Caco-2 (cell line): ENCODE data around the gene KDM6B. TPM values are rescaled to one million over a fixed set of nuclear protein-coding genes. Genes with fewer than 3 reads are reported as not detected.

Experiments used
- BruUV-seq: library from RNA; stranded (reverse); fragments of 400-500 nt; replicated peaks from 2 replicates; lab custom pipeline; 2021; lab: Mats Ljungman, UMichigan
- CTCF ChIA-PET: fragments of 300-600 bp; sonication (Branson Sonifier 250); formaldehyde crosslinking; loops from one replicate; lab custom pipeline; 2022; ENCODE audit warnings: antibody characterized with exemption; lab: Charles Lee
- POLR2A ChIA-PET: fragments of 300-600 bp; sonication (Branson Sonifier 250); formaldehyde crosslinking; loops from one replicate; lab custom pipeline; 2022; ENCODE audit warnings: antibody characterized with exemption; lab: Charles Lee
- DNase-seq, 2 experiments: peaks; one replicate each; pipeline versions ENCODE4 v3.0.0 to v3.0.0-alpha.2; 2020 to 2022
- H3K27me3 ChIP-seq: replicated peaks from 2 replicates; pipeline ENCODE4 v1.6.0; 2011; ENCODE audit warnings: low read length; ENCODE audit not compliant: control insufficient read depth, insufficient read depth
- H3K36me3 ChIP-seq: 2 replicates; pipeline ENCODE4 v1.5.1; 2011; ENCODE audit warnings: low read length; ENCODE audit not compliant: control insufficient read depth, insufficient read depth
- H3K4me1 ChIP-seq: fragments of 250-450 bp; sonication (Bioruptor Pico); 2 replicates; pipeline ENCODE4 v1.5.1; 2020; ENCODE audit warnings: mild to moderate bottlenecking
- H3K4me3 ChIP-seq: 2 replicates; pipeline ENCODE4 v1.5.1; 2011; ENCODE audit warnings: low read depth, mild to moderate bottlenecking, control low read depth, low read length
- H3K9me3 ChIP-seq: fragments of 250-450 bp; sonication (Bioruptor Pico); 2 replicates; pipeline ENCODE4 v1.5.1; 2020; ENCODE audit warnings: mild to moderate bottlenecking, moderate library complexity
- H3K27ac Mint-ChIP-seq: one replicate; pipeline ENCODE4 v1.8.0; 2022; ENCODE audit warnings: mixed read lengths; ENCODE audit not compliant: unreplicated experiment
- H3K27me3 Mint-ChIP-seq: one replicate; pipeline ENCODE4 v1.8.0; 2022; ENCODE audit warnings: mixed read lengths; ENCODE audit not compliant: insufficient read depth, unreplicated experiment
- H3K36me3 Mint-ChIP-seq: one replicate; pipeline ENCODE4 v1.8.0; 2022; ENCODE audit warnings: mild to moderate bottlenecking, mixed read lengths; ENCODE audit not compliant: insufficient read depth, unreplicated experiment
- H3K4me1 Mint-ChIP-seq: one replicate; pipeline ENCODE4 v1.8.0; 2022; ENCODE audit warnings: low read depth, mixed read lengths; ENCODE audit not compliant: unreplicated experiment
- H3K4me3 Mint-ChIP-seq: one replicate; pipeline ENCODE4 v1.8.0; 2022; ENCODE audit warnings: mild to moderate bottlenecking, moderate library complexity, mixed read lengths; ENCODE audit not compliant: unreplicated experiment
- H3K9me3 Mint-ChIP-seq: one replicate; pipeline ENCODE4 v1.8.0; 2022; ENCODE audit warnings: mixed read lengths; ENCODE audit not compliant: unreplicated experiment
- CTCF ChIP-seq, 2 experiments: fragments of 200-600 bp in 1 of 2; IDR thresholded peaks; 1 replicate in 1 of 2; 2 replicates in 1 of 2; pipeline versions ENCODE4 v1.5.1 to v1.8.0; 2011 to 2022; ENCODE audit warnings: antibody characterized with exemption in 1 of 2, control low read depth in 1 of 2, inconsistent platforms in 1 of 2, low read depth in 1 of 2, low read length in 1 of 2, mild to moderate bottlenecking in 1 of 2, moderate library complexity in 1 of 2; ENCODE audit not compliant: insufficient read depth in 1 of 2, severe bottlenecking in 1 of 2, unreplicated experiment in 1 of 2
- intact Hi-C: fragments of 100-400 bp; cut with micrococcal nuclease; formaldehyde crosslinking; loops from one replicate; pipeline ENCODE4 v1.10.0; 2022; ENCODE audit not compliant: unreplicated experiment
- total RNA-seq: library from RNA; stranded (reverse); gene quantifications from 2 replicates; pipeline ENCODE4 v1.2.3, GENCODE V29; 2022

The KDM6B gene
- total RNA-seq, 1 experiment from 2014 or later: 27.9 TPM

- no peak for DNase-seq
- H3K36me3 Mint-ChIP-seq: no peaks in the 10 kb centered on the region
- TF ChIP-seq CTCF (IDR thresholded peaks at IDR 0.05; ENCODE audit: insufficient read depth in 1 of 2, low read depth in 1 of 2, low read length in 1 of 2, severe bottlenecking in 1 of 2, unreplicated experiment in 1 of 2): no peak
- no peak overlapping the region for H3K4me3 ChIP-seq
- no TSS peak for BruUV-seq
- H3K4me3 Mint-ChIP-seq: no peak overlapping the region
- H3K27me3 ChIP-seq: no peaks in the 10 kb centered on the region
- no peaks in the 10 kb centered on the region for H3K27me3 Mint-ChIP-seq
- no peaks in the 10 kb centered on the region for H3K9me3 ChIP-seq
- intact Hi-C loops: no loop called here
- no peaks in the 10 kb centered on the region for H3K36me3 ChIP-seq
- H3K9me3 Mint-ChIP-seq: no peaks in the 10 kb centered on the region
- no peaks in the 10 kb centered on the region for H3K4me1 ChIP-seq
- H3K27ac Mint-ChIP-seq: no peak overlapping the region
- H3K4me1 Mint-ChIP-seq: no peaks in the 10 kb centered on the region
- CTCF ChIA-PET: no interaction called here
- POLR2A ChIA-PET: no interaction called here
Measured at GRCh38 chr17:7797976-7798375, 36.0 kb upstream of the KDM6B start.

DNA sequence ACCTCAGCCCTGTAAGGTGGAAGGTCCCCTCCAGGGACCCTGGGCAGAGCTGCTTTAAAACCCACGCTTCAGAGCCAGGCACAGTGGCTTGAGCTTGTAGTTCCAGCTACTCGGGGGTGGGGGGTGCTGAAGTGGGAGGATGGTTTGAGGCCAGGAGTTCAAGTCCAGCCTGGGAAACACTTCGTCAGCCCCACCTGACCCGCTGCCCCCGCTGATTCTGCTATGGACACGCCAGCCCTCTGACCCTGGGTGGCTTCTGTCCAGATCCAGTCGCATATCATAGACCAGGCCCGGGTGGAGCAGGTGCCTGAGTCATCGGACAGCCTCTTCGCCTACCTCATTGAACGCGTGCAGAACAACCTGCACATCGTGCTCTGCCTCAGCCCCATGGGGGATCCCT is 35.2 kb upstream of the KDM6B start:
- DNase-seq: no peak
- no peaks in the 10 kb centered on the region for H3K36me3 Mint-ChIP-seq
- ChIA-PET POLR2A (no interaction called here), CTCF (no interaction called here)
- no peaks in the 10 kb centered on the region for H3K27me3 Mint-ChIP-seq
- H3K27me3 ChIP-seq: no peaks in the 10 kb centered on the region
- no TSS peak for BruUV-seq
- H3K27ac Mint-ChIP-seq: no peak overlapping the region
- H3K4me1 ChIP-seq: no peaks in the 10 kb centered on the region
- H3K4me1 Mint-ChIP-seq: no peaks in the 10 kb centered on the region
- H3K4me3 Mint-ChIP-seq: no peak overlapping the region
- H3K9me3 Mint-ChIP-seq: no peaks in the 10 kb centered on the region
- TF ChIP-seq CTCF (IDR thresholded peaks at IDR 0.05; ENCODE audit: insufficient read depth in 1 of 2, low read depth in 1 of 2, low read length in 1 of 2, severe bottlenecking in 1 of 2, unreplicated experiment in 1 of 2): no peak
- no peaks in the 10 kb centered on the region for H3K36me3 ChIP-seq
- H3K9me3 ChIP-seq: no peaks in the 10 kb centered on the region
- H3K4me3 ChIP-seq: no peak overlapping the region
- intact Hi-C loops: no loop called here

DNA sequence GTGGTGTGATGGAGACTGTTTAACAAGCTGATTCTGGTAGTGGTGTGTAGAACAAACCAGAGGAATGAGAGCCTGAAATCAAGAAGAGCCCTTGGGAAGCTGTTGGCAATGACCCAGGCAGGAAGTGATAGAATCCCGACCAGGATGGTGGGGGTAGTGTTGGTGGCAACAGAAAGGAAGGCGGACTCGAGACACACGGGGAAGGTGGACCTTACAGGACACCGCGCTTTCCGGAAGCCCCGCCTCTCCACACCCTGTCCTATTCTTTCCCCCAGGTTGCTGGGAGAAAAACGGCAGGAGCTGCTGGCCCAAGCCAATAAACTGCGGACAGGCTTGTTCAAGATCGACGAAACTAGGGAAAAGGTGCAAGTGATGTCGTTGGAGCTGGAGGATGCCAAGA is 30.0 kb upstream of the KDM6B start:
- intact Hi-C loops: no loop called here
- DNase-seq: no peak
- CTCF ChIA-PET: no interaction called here

More for the DNA sequence above, 30.0 kb upstream of the KDM6B start:
- H3K4me1 ChIP-seq: no peaks in the 10 kb centered on the region
- H3K36me3 ChIP-seq: no peaks in the 10 kb centered on the region
- no peaks in the 10 kb centered on the region for H3K9me3 ChIP-seq
- POLR2A ChIA-PET: no interaction called here
- H3K27ac Mint-ChIP-seq: no peak overlapping the region
- H3K9me3 Mint-ChIP-seq: no peaks in the 10 kb centered on the region
- H3K27me3 Mint-ChIP-seq: no peaks in the 10 kb centered on the region
- H3K4me3 ChIP-seq: no peak overlapping the region
- TF ChIP-seq CTCF (IDR thresholded peaks at IDR 0.05; ENCODE audit: insufficient read depth in 1 of 2, low read depth in 1 of 2, low read length in 1 of 2, severe bottlenecking in 1 of 2, unreplicated experiment in 1 of 2): no peak
- no TSS peak for BruUV-seq
- no peaks in the 10 kb centered on the region for H3K27me3 ChIP-seq
- no peak overlapping the region for H3K4me3 Mint-ChIP-seq
- no peaks in the 10 kb centered on the region for H3K4me1 Mint-ChIP-seq
- no peaks in the 10 kb centered on the region for H3K36me3 Mint-ChIP-seq
